ENCODE results near the gene PSMB2.

DNA sequence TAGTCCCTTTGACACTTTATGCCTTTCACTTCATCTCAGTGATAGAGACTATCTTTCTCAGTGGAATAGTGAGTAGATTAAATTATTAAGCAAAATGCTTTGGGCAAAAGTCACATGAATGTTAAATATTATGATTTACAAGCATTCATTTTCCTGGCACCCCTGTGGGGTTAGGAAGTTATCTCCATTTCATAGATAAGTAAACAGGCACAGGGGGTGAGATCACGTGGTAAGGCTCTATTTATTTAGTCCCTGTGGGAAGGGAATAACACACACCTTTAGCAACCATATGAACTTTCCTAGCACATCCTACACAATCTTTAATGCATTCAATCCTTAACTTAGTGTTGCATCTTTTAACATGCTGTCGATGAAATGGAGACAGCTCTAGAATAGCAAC is 12.3 kb downstream of the PSMB2 start:
- TF ChIP-seq POLR2A (IDR thresholded peaks at IDR 0.05; ENCODE audit: low read length) (no peak), PHF8 (IDR thresholded peaks at IDR 0.05; ENCODE audit: borderline replicate concordance, low read depth) (no peak), ZC3H11A (IDR thresholded peaks at IDR 0.05) (no peak), HOXA7 (CRISPR knock-in tag; IDR thresholded peaks at IDR 0.05) (no peak), CEBPB (IDR thresholded peaks at IDR 0.05) (no peak), SMC3 (IDR thresholded peaks at IDR 0.05) (no peak), HDAC2 (IDR thresholded peaks at IDR 0.05) (no peak), CHD2 (IDR thresholded peaks at IDR 0.05; ENCODE audit: low read length, partially characterized antibody) (no peak), JUN (IDR thresholded peaks at IDR 0.05) (no peak), ESRRA (IDR thresholded peaks at IDR 0.05; ENCODE audit: borderline replicate concordance, low read length) (no peak)
- TF ChIP-seq, protein P1, sequence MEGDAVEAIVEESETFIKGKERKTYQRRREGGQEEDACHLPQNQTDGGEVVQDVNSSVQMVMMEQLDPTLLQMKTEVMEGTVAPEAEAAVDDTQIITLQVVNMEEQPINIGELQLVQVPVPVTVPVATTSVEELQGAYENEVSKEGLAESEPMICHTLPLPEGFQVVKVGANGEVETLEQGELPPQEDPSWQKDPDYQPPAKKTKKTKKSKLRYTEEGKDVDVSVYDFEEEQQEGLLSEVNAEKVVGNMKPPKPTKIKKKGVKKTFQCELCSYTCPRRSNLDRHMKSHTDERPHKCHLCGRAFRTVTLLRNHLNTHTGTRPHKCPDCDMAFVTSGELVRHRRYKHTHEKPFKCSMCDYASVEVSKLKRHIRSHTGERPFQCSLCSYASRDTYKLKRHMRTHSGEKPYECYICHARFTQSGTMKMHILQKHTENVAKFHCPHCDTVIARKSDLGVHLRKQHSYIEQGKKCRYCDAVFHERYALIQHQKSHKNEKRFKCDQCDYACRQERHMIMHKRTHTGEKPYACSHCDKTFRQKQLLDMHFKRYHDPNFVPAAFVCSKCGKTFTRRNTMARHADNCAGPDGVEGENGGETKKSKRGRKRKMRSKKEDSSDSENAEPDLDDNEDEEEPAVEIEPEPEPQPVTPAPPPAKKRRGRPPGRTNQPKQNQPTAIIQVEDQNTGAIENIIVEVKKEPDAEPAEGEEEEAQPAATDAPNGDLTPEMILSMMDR (IDR thresholded peaks at IDR 0.05) = no peak
- TF ChIP-seq, protein P2, sequence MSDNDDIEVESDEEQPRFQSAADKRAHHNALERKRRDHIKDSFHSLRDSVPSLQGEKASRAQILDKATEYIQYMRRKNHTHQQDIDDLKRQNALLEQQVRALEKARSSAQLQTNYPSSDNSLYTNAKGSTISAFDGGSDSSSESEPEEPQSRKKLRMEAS (IDR thresholded peaks at IDR 0.05) = no peak
